Measurements from ENCODE around the gene ARHGAP26. TPM values are rescaled to one million over a fixed set of nuclear protein-coding genes. Genes with fewer than 3 reads are reported as not detected.
A peak's percentile ranks its signal among the peaks of the same experiment; 100 is the strongest.

ARHGAP26 gene
- total RNA-seq, 1 donor from 2014 or later, result 7.4 TPM

- ATAC-seq (peak; percentile 55), DNase-seq (ENCODE audit: low spot score) (no peak)
Measured at GRCh38 chr5:143166661-143167420, 396.7 kb downstream of the ARHGAP26 start.

- ATAC-seq (no peak), DNase-seq (ENCODE audit: low spot score) (no peak)
Measured at GRCh38 chr5:143168171-143168741, 398.1 kb downstream of the ARHGAP26 start.

- peak; percentile 77 for ATAC-seq
- no peak for DNase-seq (ENCODE audit: low spot score)
Measured at GRCh38 chr5:143168921-143169810, 399.0 kb downstream of the ARHGAP26 start.

- ATAC-seq, result no peak
- no peak for DNase-seq (ENCODE audit: low spot score)
Measured at GRCh38 chr5:143170104-143170503, 399.9 kb downstream of the ARHGAP26 start.

- ATAC-seq (no peak), DNase-seq (ENCODE audit: low spot score) (no peak)
Measured at GRCh38 chr5:143170977-143171376, 400.8 kb downstream of the ARHGAP26 start.

GRCh38 chr5:143172739-143173138, 402.6 kb downstream of the ARHGAP26 start:
- no peak for ATAC-seq

GRCh38 chr5:143173139-143173889, 403.1 kb downstream of the ARHGAP26 start:
- ATAC-seq, result no peak
- DNase-seq (ENCODE audit: low spot score), result no peak

More at GRCh38 chr5:143172739-143173138, 402.6 kb downstream of the ARHGAP26 start:
- DNase-seq (ENCODE audit: low spot score), result no peak

GRCh38 chr5:143174714-143175398, 404.7 kb downstream of the ARHGAP26 start:
- DNase-seq (ENCODE audit: low spot score), result no peak
- ATAC-seq, result no peak

GRCh38 chr5:143176048-143176447, 405.9 kb downstream of the ARHGAP26 start:
- no peak for DNase-seq (ENCODE audit: low spot score)
- ATAC-seq, result no peak

- DNase-seq (ENCODE audit: low spot score), result no peak
- ATAC-seq, result no peak
Measured at GRCh38 chr5:143177263-143177983, 407.2 kb downstream of the ARHGAP26 start.

GRCh38 chr5:143179126-143179740, 409.1 kb downstream of the ARHGAP26 start:
- no peak for DNase-seq (ENCODE audit: low spot score)
- no peak for ATAC-seq

- no peak for DNase-seq (ENCODE audit: low spot score)
- no peak for ATAC-seq
Measured at GRCh38 chr5:143180751-143181150, 410.6 kb downstream of the ARHGAP26 start.

- ATAC-seq (no peak), DNase-seq (ENCODE audit: low spot score) (no peak)
Measured at GRCh38 chr5:143181173-143181572, 411.0 kb downstream of the ARHGAP26 start.

- DNase-seq (ENCODE audit: low spot score), result no peak
- ATAC-seq, result no peak
Measured at GRCh38 chr5:143182106-143182505, 411.9 kb downstream of the ARHGAP26 start.

- ATAC-seq, result peak; percentile 83
- DNase-seq (ENCODE audit: low spot score), result peak; percentile 68
Measured at GRCh38 chr5:143182901-143183820, 413.0 kb downstream of the ARHGAP26 start.

- no peak for DNase-seq (ENCODE audit: low spot score)
- peak; percentile 75 for ATAC-seq
Measured at GRCh38 chr5:143183989-143184388, 413.8 kb downstream of the ARHGAP26 start.

GRCh38 chr5:143186623-143187022, 416.4 kb downstream of the ARHGAP26 start:
- no peak for ATAC-seq

GRCh38 chr5:143187495-143187894, 417.3 kb downstream of the ARHGAP26 start:
- DNase-seq (ENCODE audit: low spot score) (no peak), ATAC-seq (no peak)

More at GRCh38 chr5:143186623-143187022, 416.4 kb downstream of the ARHGAP26 start:
- DNase-seq (ENCODE audit: low spot score), result no peak
